ENCODE measurements around the gene CENATAC.

GRCh38 chr11:118984825-118985224 lies 13.1 kb upstream of the CENATAC start:
- no peak for TF ChIP-seq CTCF (IDR thresholded peaks at IDR 0.05 in 8 of 11, conservative IDR thresholded peaks at IDR 0.05 in 3 of 11)
- TF ChIP-seq POLR2A (IDR thresholded peaks at IDR 0.05), result no peak
